Panc1 (cell line): ENCODE measurements around the gene ARHGEF2. TPM values are rescaled to one million over a fixed set of nuclear protein-coding genes. Genes with fewer than 3 reads are reported as not detected.

ENCODE experiments used
- ATAC-seq: fragments of 200-7000 bp; cut with Tn5 transposase; 2 replicates; pipeline ENCODE4 v1.9.1; 2020; ENCODE audit warnings: mild to moderate bottlenecking, moderate library complexity
- BruUV-seq: library from RNA; stranded (reverse); fragments of 400-500 nt; replicated peaks from 2 replicates; lab custom pipeline; 2021; lab: Mats Ljungman, UMichigan
- CTCF ChIA-PET: fragments of 300-600 bp; sonication (Branson Sonifier 250); formaldehyde crosslinking; loops from one replicate; lab custom pipeline; 2022; ENCODE audit warnings: antibody characterized with exemption; lab: Charles Lee
- POLR2A ChIA-PET: fragments of 300-600 bp; sonication (Branson Sonifier 250); formaldehyde crosslinking; loops from one replicate; lab custom pipeline; 2022; ENCODE audit warnings: antibody characterized with exemption; lab: Charles Lee
- DNase-seq: peaks from one replicate; pipeline ENCODE4 v3.0.0-alpha.2; 2010; ENCODE audit warnings: low read depth, low spot score
- H3K27ac ChIP-seq: 2 replicates; pipeline ENCODE4 v1.5.1; 2011; ENCODE audit warnings: mild to moderate bottlenecking, low read length, inconsistent platforms
- H3K27me3 ChIP-seq: fragments of 200-500 bp; sonication (Bioruptor generic); 2 replicates; pipeline ENCODE4 v1.6.0; 2014; ENCODE audit warnings: low read length, inconsistent platforms; ENCODE audit not compliant: control insufficient read depth, insufficient read depth
- H3K36me3 ChIP-seq: fragments of 200-500 bp; sonication (Bioruptor generic); 2 replicates; pipeline ENCODE4 v1.5.1; 2014; ENCODE audit warnings: inconsistent platforms, mild to moderate bottlenecking, low read length, moderate library complexity; ENCODE audit not compliant: control insufficient read depth, insufficient read depth
- H3K4me1 ChIP-seq: 2 replicates; pipeline ENCODE4 v1.5.1; 2011; ENCODE audit warnings: inconsistent platforms, mild to moderate bottlenecking, low read length, moderate library complexity; ENCODE audit not compliant: control insufficient read depth, insufficient read depth
- H3K4me3 ChIP-seq, 2 experiments: 2 replicates each; pipeline ENCODE4 v1.5.1; 2011 to 2012; ENCODE audit warnings: low read depth in 2 of 2, low read length in 2 of 2, mild to moderate bottlenecking in 2 of 2, inconsistent platforms in 1 of 2, moderate library complexity in 1 of 2
- H3K9me3 ChIP-seq: fragments of 200-500 bp; sonication (Bioruptor generic); 2 replicates; pipeline ENCODE4 v1.5.1; 2014; ENCODE audit warnings: low read depth, mild to moderate bottlenecking, inconsistent platforms, low read length, moderate library complexity; ENCODE audit not compliant: control insufficient read depth, insufficient read depth
- POLR2AphosphoS5 ChIP-seq: IDR thresholded peaks from 2 replicates; pipeline ENCODE4 v1.6.1; 2012; ENCODE audit warnings: mild to moderate bottlenecking, low read depth, low read length, moderate library complexity
- SIN3A ChIP-seq: IDR thresholded peaks from 2 replicates; pipeline ENCODE4 v1.6.1; 2012; ENCODE audit warnings: low read depth, mild to moderate bottlenecking, low read length, moderate library complexity, borderline replicate concordance; ENCODE audit not compliant: insufficient read depth
- TCF7L2 ChIP-seq: IDR thresholded peaks from 2 replicates; pipeline ENCODE4 v1.6.1; 2011; ENCODE audit warnings: mild to moderate bottlenecking, low read depth, low read length, inconsistent platforms
- in situ Hi-C: cut with HindIII; loops from 2 replicates; pipeline ENCODE4 v1.10.0; 2016; ENCODE audit warnings: low sequenced_read_pairs, low pct_unique_long_range_greater_than_20kb
- intact Hi-C: fragments of 100-400 bp; cut with micrococcal nuclease; formaldehyde crosslinking; loops from one replicate; pipeline ENCODE4 v1.10.0; 2022; ENCODE audit not compliant: unreplicated experiment
- total RNA-seq: library from RNA; stranded (reverse); gene quantifications from one replicate; pipeline ENCODE4 v1.2.1, GENCODE V29; 2021; ENCODE audit not compliant: unreplicated experiment
- TF ChIP-seq, protein P1 (sequence below): fragments of 450-650 bp; IDR thresholded peaks from 2 replicates; pipeline ENCODE4 v1.5.1; 2017; ENCODE audit warnings: mild to moderate bottlenecking
- TF ChIP-seq, protein P2 (sequence below), 2 experiments: IDR thresholded peaks; 2 replicates each; pipeline ENCODE4 v1.6.1; 2011 to 2012; ENCODE audit warnings: low read depth in 2 of 2, control low read depth in 1 of 2, low read length in 1 of 2, mild to moderate bottlenecking in 1 of 2, moderate library complexity in 1 of 2; ENCODE audit not compliant: insufficient read depth in 1 of 2

Gene ARHGEF2
- total RNA-seq, 1 experiment from 2014 or later = 87.0 TPM

DNA sequence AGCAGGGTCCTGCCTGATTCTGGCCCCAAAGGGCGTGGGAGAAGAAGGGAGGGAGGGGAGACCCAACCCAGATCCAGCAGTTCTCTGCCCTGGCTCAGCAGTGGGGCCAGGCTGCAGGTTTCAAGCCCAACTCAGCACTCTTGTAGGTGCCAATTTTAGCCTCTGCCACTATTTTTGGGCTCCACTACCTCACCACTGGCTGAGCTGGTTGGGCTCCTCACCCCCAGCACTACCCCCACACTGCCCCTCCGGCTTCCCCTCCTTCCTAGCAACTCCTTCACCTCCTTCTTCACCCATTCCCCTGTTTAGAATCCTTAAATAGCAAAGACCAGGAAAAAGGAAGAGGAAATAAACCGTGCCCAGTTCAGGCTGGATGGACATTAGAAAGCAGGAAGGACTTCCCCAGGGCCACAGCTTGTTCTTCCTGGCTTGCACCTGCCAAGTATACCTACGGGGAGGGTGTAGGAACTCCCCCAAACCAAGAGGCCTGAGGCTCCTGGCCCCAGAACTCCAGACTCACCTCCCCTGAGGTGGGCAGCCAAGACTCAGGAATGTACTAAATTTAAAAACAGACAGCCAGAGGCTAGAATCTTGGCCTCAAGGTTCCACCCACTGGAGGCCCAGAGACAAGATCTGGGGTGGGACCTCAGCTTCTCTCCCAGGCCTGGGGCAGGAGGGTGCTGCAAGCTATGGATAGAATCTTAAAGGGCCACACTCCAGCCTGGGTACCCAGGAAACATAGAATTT lies 1.4 kb upstream of the ARHGEF2 start:
- POLR2A ChIA-PET = interaction anchor here (0.6 kb wide), 1 partner anchor 45 kb away, joined by 5 read pairs; no protein-coding TSS in a partner anchor
- DNase-seq = no peak
- Histone ChIP-seq H3K4me3 (peak overlapping the region; percentile 82 to 89), H3K9me3 (no peaks in the 10 kb centered on the region), H3K36me3 (peaks cover 2% of the 10 kb centered on the region; the same call in 1 of the 2 replicates), H3K4me1 (peaks cover 62% of the 10 kb centered on the region), H3K27me3 (no peaks in the 10 kb centered on the region), H3K27ac (peak overlapping the region; percentile 99)
- CTCF ChIA-PET = no interaction called here
- BruUV-seq = no TSS peak
- in situ Hi-C loops (no loop called here), intact Hi-C loops (no loop called here)
- TF ChIP-seq SIN3A (no peak), TCF7L2 (no peak), POLR2AphosphoS5 (no peak)
- TF ChIP-seq, protein P1, sequence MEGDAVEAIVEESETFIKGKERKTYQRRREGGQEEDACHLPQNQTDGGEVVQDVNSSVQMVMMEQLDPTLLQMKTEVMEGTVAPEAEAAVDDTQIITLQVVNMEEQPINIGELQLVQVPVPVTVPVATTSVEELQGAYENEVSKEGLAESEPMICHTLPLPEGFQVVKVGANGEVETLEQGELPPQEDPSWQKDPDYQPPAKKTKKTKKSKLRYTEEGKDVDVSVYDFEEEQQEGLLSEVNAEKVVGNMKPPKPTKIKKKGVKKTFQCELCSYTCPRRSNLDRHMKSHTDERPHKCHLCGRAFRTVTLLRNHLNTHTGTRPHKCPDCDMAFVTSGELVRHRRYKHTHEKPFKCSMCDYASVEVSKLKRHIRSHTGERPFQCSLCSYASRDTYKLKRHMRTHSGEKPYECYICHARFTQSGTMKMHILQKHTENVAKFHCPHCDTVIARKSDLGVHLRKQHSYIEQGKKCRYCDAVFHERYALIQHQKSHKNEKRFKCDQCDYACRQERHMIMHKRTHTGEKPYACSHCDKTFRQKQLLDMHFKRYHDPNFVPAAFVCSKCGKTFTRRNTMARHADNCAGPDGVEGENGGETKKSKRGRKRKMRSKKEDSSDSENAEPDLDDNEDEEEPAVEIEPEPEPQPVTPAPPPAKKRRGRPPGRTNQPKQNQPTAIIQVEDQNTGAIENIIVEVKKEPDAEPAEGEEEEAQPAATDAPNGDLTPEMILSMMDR = no peak
- TF ChIP-seq, protein P2, sequence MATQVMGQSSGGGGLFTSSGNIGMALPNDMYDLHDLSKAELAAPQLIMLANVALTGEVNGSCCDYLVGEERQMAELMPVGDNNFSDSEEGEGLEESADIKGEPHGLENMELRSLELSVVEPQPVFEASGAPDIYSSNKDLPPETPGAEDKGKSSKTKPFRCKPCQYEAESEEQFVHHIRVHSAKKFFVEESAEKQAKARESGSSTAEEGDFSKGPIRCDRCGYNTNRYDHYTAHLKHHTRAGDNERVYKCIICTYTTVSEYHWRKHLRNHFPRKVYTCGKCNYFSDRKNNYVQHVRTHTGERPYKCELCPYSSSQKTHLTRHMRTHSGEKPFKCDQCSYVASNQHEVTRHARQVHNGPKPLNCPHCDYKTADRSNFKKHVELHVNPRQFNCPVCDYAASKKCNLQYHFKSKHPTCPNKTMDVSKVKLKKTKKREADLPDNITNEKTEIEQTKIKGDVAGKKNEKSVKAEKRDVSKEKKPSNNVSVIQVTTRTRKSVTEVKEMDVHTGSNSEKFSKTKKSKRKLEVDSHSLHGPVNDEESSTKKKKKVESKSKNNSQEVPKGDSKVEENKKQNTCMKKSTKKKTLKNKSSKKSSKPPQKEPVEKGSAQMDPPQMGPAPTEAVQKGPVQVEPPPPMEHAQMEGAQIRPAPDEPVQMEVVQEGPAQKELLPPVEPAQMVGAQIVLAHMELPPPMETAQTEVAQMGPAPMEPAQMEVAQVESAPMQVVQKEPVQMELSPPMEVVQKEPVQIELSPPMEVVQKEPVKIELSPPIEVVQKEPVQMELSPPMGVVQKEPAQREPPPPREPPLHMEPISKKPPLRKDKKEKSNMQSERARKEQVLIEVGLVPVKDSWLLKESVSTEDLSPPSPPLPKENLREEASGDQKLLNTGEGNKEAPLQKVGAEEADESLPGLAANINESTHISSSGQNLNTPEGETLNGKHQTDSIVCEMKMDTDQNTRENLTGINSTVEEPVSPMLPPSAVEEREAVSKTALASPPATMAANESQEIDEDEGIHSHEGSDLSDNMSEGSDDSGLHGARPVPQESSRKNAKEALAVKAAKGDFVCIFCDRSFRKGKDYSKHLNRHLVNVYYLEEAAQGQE (IDR thresholded peaks at IDR 0.05; ENCODE audit: insufficient read depth in 1 of 2, low read depth in 2 of 2, low read length in 1 of 2) = no peak
- ATAC-seq = no peak

DNA sequence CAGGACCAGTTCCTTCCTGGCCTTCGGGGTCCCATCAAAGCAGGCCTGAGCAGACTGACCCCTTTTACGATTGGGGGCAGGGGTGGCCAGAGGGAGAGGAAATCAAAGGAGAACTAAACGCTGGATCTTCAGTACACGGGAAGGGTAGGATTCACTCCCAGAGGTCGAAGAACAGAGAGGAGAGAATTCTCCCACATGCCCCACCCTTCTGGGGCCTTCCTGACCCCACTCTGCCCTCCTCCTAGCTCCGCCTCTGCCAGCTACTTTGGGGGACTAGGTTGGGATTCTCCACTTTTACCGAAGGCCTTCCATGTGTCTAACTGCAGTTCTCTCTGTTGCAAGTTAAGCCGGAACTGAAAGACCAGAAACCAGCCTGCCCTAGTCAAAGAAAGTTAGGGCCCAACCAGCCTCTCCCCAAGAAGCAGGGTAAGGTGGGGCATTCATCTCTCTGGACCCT lies 654 bp upstream of the ARHGEF2 start:
- no peaks in the 10 kb centered on the region for H3K9me3 ChIP-seq
- DNase-seq (no peak), ATAC-seq (peak; percentile 18)
- intact Hi-C loops = no loop called here
- no peaks in the 10 kb centered on the region for H3K27me3 ChIP-seq
- in situ Hi-C loops = no loop called here
- H3K4me3 ChIP-seq = peak overlapping the region; percentile 82 to 89
- POLR2A ChIA-PET = interaction anchor here (0.5 kb wide), 1 partner anchor 259 kb away, joined by 3 read pairs; no protein-coding TSS in a partner anchor
- H3K4me1 ChIP-seq = peaks cover 67% of the 10 kb centered on the region
- TF ChIP-seq POLR2AphosphoS5 (no peak), SIN3A (no peak), TCF7L2 (no peak)
- TF ChIP-seq, protein P2 (IDR thresholded peaks at IDR 0.05; ENCODE audit: insufficient read depth in 1 of 2, low read depth in 2 of 2, low read length in 1 of 2) = no peak
- TF ChIP-seq, protein P1 = no peak
- CTCF ChIA-PET = interaction anchor here (0.6 to 0.9 kb wide), 2 partner anchors 39 to 40 kb away, joined by 3 to 6 read pairs; no protein-coding TSS in a partner anchor
- peak overlapping the region; percentile 99 for H3K27ac ChIP-seq
- BruUV-seq = TSS peak; percentile 76
- H3K36me3 ChIP-seq = peaks cover 2% of the 10 kb centered on the region; the same call in 1 of the 2 replicates
